ENCODE data around the gene STIM1. TPM values are rescaled to one million over a fixed set of nuclear protein-coding genes. Genes with fewer than 3 reads are reported as not detected.

The STIM1 gene
- total RNA-seq, 1 donor from 2014 or later, result 16.5 TPM

- TF ChIP-seq CTCF (conservative IDR thresholded peaks at IDR 0.05; ENCODE audit: low read depth, low read length), result no peak
- no peak for DNase-seq (ENCODE audit: low read depth)
- H3K4me3 ChIP-seq (ENCODE audit: low read depth, low read length), result no peak overlapping the region
These were observed 1.4 kb upstream of the STIM1 start for GRCh38 chr11:3853899-3854659.

GRCh38 chr11:3854660-3854976 lies 846 bp upstream of the STIM1 start:
- DNase-seq (ENCODE audit: low read depth), result no peak
- H3K4me3 ChIP-seq (ENCODE audit: low read depth, low read length), result peak overlapping the region; percentile 92
- no peak for TF ChIP-seq CTCF (conservative IDR thresholded peaks at IDR 0.05; ENCODE audit: low read depth, low read length)

- DNase-seq (ENCODE audit: low read depth), result no peak
- peak overlapping the region; percentile 92 for H3K4me3 ChIP-seq (ENCODE audit: low read depth, low read length)
- TF ChIP-seq CTCF (conservative IDR thresholded peaks at IDR 0.05; ENCODE audit: low read depth, low read length), result no peak
These were observed 486 bp downstream of the STIM1 start for GRCh38 chr11:3855808-3856491.

GRCh38 chr11:3856856-3857553 lies 1.5 kb downstream of the STIM1 start:
- no peak for DNase-seq (ENCODE audit: low read depth)
- peak overlapping the region; percentile 92 for H3K4me3 ChIP-seq (ENCODE audit: low read depth, low read length)
- TF ChIP-seq CTCF (conservative IDR thresholded peaks at IDR 0.05; ENCODE audit: low read depth, low read length), result no peak

- H3K4me3 ChIP-seq (ENCODE audit: low read depth, low read length), result peak overlapping the region; percentile 92
- no peak for TF ChIP-seq CTCF (conservative IDR thresholded peaks at IDR 0.05; ENCODE audit: low read depth, low read length)
- DNase-seq (ENCODE audit: low read depth), result no peak
These were observed 2.2 kb downstream of the STIM1 start for GRCh38 chr11:3857628-3858027.

GRCh38 chr11:3859373-3859881 lies 4.0 kb downstream of the STIM1 start:
- H3K4me3 ChIP-seq (ENCODE audit: low read depth, low read length), result no peak overlapping the region
- TF ChIP-seq CTCF (conservative IDR thresholded peaks at IDR 0.05; ENCODE audit: low read depth, low read length), result no peak

More at GRCh38 chr11:3859373-3859881, 4.0 kb downstream of the STIM1 start:
- no peak for DNase-seq (ENCODE audit: low read depth)
